Inferior parietal cortex (tissue), 1 donor: ENCODE measurements around the gene TSGA10IP.

ENCODE experiments used
- DNase-seq: peaks from one replicate; pipeline ENCODE4 v3.0.0-alpha.2; 2016; ENCODE audit errors: extremely low spot score

The TSGA10IP gene

GRCh38 chr11:65976216-65977176, 31.2 kb downstream of the TSGA10IP start:
- DNase-seq: no peak

- DNase-seq: no peak
Measured at GRCh38 chr11:65977621-65978390, 32.5 kb downstream of the TSGA10IP start.

GRCh38 chr11:65978391-65979238, 33.3 kb downstream of the TSGA10IP start:
- no peak for DNase-seq

GRCh38 chr11:65979261-65979759, 34.0 kb downstream of the TSGA10IP start:
- DNase-seq: no peak

GRCh38 chr11:65981101-65981740, 35.9 kb downstream of the TSGA10IP start:
- no peak for DNase-seq

GRCh38 chr11:65981972-65982823, 36.9 kb downstream of the TSGA10IP start:
- no peak for DNase-seq

GRCh38 chr11:65982824-65983588, 37.7 kb downstream of the TSGA10IP start:
- no peak for DNase-seq

GRCh38 chr11:65983589-65983987, 38.3 kb downstream of the TSGA10IP start:
- no peak for DNase-seq

- DNase-seq: no peak
Measured at GRCh38 chr11:65987336-65987735, 42.1 kb downstream of the TSGA10IP start.

GRCh38 chr11:65988791-65989592, 43.7 kb downstream of the TSGA10IP start:
- DNase-seq: peak; percentile 96

- DNase-seq: no peak
Measured at GRCh38 chr11:65992056-65992455, 46.8 kb downstream of the TSGA10IP start.

- no peak for DNase-seq
Measured at GRCh38 chr11:65997286-65997685, 52.0 kb downstream of the TSGA10IP start.

- DNase-seq: peak; percentile 99
Measured at GRCh38 chr11:66001942-66002647, 56.8 kb downstream of the TSGA10IP start, which contains the start of the genes BANF1 and EIF1AD. Gene BANF1 (plus strand): TSS chr11:66002503. CDS start chr11:66003251, 748 bp downstream. Gene EIF1AD (minus strand): TSS chr11:66002157. CDS start chr11:66000389, 1,768 bp downstream.

GRCh38 chr11:66002648-66003225, 57.5 kb downstream of the TSGA10IP start:
- DNase-seq: peak; percentile 40

GRCh38 chr11:66003291-66003690, 58.0 kb downstream of the TSGA10IP start:
- no peak for DNase-seq

- no peak for DNase-seq
Measured at GRCh38 chr11:66004186-66004585, 58.9 kb downstream of the TSGA10IP start.
